ENCODE data around the gene ZNF329.

DNA sequence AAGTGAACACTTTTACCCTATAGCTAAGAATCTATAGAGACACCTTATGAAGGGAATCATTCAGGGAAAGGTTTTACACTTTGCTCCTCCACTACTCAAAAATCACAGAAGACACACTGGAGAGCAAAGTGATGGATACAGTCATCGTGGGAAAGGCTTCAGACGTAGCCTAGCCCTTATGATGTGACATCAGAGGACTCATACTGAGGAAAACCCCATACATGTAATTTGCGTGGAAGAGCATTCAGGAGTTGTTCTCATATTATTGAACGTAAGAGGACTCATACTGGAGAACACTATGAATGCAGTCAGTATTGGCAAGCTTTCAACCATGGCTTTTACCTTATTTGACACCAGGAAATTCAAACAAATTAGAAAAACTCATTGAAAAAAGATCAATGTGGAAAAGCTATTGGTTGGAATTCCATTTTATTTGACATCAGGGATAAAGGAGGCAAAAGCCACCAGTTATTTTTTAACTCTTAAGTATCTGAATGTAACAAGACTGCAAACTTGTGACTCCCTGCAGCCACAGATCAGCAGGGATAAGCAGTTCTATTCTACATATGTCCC, 16.2 kb upstream of the ZNF329 start:
- TF ChIP-seq, protein P1, sequence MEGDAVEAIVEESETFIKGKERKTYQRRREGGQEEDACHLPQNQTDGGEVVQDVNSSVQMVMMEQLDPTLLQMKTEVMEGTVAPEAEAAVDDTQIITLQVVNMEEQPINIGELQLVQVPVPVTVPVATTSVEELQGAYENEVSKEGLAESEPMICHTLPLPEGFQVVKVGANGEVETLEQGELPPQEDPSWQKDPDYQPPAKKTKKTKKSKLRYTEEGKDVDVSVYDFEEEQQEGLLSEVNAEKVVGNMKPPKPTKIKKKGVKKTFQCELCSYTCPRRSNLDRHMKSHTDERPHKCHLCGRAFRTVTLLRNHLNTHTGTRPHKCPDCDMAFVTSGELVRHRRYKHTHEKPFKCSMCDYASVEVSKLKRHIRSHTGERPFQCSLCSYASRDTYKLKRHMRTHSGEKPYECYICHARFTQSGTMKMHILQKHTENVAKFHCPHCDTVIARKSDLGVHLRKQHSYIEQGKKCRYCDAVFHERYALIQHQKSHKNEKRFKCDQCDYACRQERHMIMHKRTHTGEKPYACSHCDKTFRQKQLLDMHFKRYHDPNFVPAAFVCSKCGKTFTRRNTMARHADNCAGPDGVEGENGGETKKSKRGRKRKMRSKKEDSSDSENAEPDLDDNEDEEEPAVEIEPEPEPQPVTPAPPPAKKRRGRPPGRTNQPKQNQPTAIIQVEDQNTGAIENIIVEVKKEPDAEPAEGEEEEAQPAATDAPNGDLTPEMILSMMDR (conservative IDR thresholded peaks at IDR 0.05; ENCODE audit: low read length): no peak
- TF ChIP-seq EZH2phosphoT487 (IDR thresholded peaks at IDR 0.05; ENCODE audit: borderline replicate concordance, low read depth, low read length): no peak
